HG03460 (cell line): ENCODE data around the gene VAC14.

Experiments
- ATAC-seq: cut with Tn5 transposase; IDR thresholded peaks from one replicate; pipeline ENCODE4 v1.9.1; 2021; ENCODE audit not compliant: unreplicated experiment

Gene VAC14

DNA sequence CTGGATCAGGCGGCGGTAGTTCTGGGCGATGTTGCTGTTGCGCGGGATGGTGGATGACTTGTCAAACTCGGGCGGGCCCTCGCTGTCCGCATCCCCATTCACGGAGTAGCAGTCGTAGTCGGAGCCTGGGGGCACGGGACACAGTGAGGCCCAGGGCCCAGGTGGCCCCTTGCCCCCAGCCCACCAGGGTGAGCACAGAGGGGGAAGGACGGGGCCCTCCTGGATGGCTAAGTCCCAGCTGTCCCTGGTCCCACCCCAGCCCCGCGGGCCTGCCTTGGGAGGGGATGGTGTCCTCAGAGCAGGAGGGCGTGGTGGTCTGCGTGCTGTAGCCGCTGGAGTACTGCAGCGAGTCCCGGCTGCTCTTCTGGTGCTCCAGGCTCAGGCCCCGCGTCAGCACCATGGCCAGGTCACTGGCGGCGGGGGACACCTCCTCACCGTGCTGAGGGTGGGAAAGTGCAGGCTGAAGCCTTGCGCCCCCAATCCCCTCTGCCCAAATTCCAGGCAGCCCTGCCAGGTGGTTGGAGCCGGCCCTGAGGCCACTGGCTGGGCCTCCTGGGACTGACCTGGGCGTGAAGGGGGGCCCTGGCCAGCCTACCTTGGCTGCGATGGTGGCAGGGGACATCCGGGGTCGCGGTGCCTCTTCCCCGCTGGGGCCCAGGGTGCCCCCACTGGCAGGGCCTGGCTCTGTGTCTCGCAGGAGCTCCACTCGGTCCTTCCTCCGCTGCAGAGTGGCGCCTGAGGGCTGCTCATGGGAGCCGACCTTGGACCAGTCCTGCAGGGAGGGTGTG is 136.4 kb downstream of the VAC14 start:
- ATAC-seq = no peak

DNA sequence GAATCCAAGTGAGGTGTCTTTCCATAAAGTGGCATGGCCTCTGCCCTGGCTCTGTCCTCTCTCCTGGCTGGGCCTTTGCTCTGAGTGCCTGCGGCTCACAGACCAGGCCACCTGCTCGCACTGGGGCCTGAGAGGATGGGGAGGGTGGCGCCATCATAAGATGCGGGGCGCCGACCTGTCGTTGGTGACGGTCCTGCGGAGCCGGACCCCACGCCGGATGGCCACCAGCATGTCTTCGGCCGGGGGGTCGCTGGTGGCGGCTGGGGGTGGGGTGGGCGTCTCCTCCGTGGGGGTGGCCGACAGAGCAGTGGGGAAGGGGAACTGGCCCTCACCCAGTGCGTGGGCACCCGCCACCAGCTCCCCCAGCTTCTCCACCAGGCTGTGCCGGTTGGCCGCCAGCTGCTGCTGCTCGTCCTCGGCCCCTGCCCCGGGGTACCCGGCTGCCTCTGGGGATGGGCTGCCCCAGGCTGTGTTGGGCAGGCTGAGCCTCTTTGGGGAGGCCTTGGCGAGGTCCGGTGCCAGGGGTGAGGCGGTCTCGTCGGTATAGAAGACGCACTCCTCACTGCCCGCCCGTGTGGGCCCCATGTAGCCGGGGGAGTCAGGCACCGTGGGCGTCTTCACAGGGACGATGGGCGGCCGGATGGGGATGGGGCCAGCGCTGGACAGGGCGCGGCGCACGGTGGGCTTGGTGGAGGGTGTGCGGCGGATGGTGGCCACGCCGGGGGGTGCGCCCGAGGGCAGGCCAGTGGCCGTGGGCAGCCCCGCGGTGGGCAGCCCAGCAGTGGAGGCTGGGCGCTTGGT is 137.2 kb downstream of the VAC14 start:
- no peak for ATAC-seq

GRCh38 chr16:70662991-70663523 is 137.9 kb downstream of the VAC14 start:
- no peak for ATAC-seq

GRCh38 chr16:70661918-70662641 is 138.9 kb downstream of the VAC14 start:
- ATAC-seq = no peak

DNA sequence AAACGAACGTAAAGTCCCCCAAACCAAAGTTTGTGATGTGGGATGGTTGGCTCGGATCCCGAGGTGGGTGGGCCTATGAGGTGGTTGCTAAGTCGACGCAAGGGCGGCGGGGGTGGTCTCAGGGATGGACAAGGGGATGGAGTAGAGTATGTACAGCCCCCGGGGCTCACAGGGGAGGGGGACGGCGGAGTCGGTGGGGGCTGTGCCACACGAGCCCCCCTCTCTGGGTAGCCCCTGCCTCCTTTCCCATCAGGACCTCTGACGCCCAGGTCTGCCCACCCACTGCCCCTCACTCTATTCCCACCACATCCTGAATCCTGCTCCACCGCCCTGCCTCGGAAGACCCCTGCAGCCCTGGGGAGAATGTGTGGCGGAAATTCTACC is 139.4 kb downstream of the VAC14 start:
- no peak for ATAC-seq

GRCh38 chr16:70660672-70661350 is 140.1 kb downstream of the VAC14 start:
- no peak for ATAC-seq

GRCh38 chr16:70659953-70660671 is 140.8 kb downstream of the VAC14 start:
- ATAC-seq = no peak

DNA sequence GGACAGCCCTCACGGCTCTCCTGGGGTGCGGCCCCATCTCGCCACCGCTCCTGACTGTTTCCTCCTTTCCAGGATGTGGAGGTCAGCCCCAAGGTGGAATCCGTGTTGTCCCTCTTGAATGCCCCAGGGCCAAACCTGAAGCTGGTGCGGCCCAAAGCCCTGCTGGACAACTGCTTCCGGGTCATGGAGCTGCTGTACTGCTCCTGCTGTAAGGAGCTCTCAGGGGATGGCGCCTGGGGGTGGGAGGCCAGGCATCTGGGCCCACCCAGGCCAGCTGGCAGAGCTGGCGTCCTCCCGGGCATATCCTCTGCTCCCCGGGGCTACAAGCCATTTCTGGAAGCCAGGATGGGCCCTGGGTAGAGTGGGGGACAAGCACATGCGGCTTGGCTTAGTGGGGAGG is 141.4 kb downstream of the VAC14 start:
- no peak for ATAC-seq

- ATAC-seq = no peak
Observed at GRCh38 chr16:70658921-70659320, 142.0 kb downstream of the VAC14 start.

DNA sequence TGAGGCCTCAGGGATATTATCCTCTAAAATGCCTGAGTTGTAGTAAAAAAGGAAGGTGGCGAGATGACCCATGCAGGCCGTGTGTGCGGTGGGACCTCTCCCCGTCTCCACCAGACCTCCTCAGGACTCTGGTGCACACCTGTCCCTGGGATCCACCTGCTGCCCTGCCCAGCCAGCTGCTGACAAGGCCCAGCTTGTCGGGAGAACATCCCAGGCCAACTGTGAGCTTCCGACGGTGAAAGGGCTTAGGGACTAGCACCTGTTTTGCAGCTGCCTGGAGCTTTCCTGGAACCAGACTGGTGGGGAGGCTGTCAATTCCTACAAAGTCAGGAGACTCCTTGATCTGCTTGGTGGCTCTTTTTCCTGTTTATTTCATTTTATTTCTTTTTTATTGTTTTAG is 143.0 kb downstream of the VAC14 start:
- no peak for ATAC-seq

- no peak for ATAC-seq
Observed at GRCh38 chr16:70656712-70657263, 144.2 kb downstream of the VAC14 start.

DNA sequence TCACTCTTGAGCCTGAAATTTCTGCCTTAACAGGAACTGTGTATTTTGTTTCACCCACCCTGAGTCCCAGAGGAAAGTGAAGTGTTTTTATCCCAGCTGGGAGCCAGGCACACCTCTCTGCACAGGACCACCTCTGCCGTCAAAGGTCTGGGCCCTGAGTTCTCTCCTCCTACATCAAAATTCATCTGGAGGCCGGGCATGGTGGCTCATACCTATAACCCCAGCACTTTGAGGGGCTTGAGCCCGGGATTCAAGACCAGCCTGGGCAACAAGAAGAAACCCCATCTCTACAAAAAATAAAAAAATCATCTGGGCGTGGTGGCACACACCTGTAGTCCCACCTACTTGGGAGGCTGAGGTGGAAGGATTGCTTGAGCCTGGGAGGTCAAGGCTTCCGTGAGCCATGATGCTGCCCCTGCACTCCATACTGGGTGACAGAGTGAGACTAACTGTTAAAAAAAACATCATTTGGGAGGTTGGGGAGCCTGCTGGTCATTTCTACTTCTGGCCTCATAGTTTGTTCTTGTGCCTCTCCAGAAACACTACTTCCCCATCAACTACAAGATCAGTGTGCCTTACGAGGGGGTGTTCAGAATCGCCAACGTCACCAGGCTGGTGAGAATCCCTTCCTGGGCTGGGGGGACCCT is 144.8 kb downstream of the VAC14 start:
- ATAC-seq = no peak

- no peak for ATAC-seq
Observed at GRCh38 chr16:70653809-70654771, 146.9 kb downstream of the VAC14 start.

DNA sequence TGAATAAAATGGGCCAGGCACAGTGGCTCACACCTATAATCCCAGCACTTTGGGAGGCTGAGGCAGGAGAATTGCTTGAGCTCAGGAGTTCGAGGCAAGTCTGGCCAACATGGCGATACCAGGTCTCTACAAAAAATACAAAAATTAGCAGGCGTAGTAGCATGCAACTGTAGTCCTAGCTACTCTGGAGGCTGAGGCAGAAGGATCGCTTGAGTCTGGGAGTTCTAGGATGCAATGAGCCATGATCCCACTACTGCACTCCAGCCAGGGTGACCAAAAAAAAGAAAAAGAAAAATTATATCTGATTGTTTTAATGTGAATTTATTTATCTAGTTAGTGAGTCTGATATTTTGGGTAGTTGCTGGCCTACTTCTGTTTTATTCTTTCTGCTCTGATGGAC is 147.6 kb downstream of the VAC14 start:
- ATAC-seq = no peak

DNA sequence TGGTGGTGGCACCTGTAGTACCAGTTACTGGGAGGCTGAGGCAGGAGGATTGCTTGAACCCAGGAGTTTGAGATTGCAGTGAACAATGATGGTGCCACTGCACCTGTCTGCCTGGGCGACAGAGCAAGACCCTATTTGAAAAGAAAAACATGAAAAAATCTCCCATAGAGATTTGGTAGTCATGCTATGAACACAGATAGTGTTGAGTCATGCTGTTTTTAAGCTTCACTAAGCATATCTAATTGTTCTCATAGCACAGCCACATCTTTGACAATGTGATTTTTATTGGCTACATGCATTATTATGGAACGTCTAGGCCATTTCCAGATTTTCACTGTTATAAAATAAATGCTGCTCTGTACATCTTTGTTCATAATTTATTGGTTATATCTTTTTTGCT is 148.6 kb downstream of the VAC14 start:
- ATAC-seq = no peak

DNA sequence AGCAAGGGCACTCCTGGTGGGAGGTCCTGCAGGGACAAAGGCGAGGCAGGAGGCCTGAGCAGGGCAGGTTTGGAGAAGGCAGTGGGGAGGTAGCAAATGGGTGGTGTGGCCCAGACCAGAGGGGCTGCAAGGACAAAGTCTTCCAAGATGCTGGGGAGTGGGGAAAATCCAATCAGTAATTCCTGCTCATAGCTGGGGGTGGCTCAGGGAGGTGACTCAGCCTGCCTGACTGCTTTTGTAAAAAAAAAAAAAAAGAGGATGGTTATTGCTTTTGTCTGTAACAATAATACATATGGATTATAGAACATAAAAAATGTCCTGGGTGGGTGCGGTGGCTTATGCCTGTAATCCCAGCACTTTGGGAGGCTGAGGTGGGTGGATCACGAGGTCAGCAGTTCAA is 149.4 kb downstream of the VAC14 start:
- no peak for ATAC-seq

- ATAC-seq = no peak
Observed at GRCh38 chr16:70650216-70650615, 150.7 kb downstream of the VAC14 start.

DNA sequence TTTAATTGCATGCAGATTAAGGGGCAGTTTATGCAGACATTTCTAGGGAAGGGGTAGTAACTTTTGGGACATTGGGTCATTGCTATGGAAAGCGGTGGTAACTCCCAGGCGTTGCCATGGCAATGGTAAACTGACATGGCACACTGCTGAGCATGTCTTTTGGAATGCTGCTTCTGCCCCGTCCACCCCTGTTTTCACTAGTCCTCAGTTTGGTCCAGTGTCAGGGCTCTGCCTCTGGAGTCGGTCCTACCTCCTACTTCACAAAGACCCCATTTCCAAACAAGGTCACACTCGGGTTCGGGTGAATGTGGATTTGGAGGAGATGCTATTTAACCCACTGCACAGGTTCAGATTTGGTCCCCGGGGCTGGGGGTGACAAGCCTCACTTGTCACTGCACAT is 151.7 kb downstream of the VAC14 start:
- no peak for ATAC-seq
